OCI-LY3 (cell line): ENCODE data around the gene ABHD12.

ENCODE experiments used
- CTCF ChIP-seq: fragments of 200-600, 300-600 bp; sonication (generic); IDR thresholded peaks from 2 replicates; pipeline ENCODE4 v1.5.1; 2014; ENCODE audit warnings: antibody characterized with exemption, low read length, low read depth
- EZH2phosphoT487 ChIP-seq: fragments of 200-600 bp; shearing (Covaris generic); IDR thresholded peaks from 2 replicates; pipeline ENCODE4 v1.6.1; 2018; ENCODE audit warnings: antibody characterized with exemption, mixed run types, low read depth

DNA sequence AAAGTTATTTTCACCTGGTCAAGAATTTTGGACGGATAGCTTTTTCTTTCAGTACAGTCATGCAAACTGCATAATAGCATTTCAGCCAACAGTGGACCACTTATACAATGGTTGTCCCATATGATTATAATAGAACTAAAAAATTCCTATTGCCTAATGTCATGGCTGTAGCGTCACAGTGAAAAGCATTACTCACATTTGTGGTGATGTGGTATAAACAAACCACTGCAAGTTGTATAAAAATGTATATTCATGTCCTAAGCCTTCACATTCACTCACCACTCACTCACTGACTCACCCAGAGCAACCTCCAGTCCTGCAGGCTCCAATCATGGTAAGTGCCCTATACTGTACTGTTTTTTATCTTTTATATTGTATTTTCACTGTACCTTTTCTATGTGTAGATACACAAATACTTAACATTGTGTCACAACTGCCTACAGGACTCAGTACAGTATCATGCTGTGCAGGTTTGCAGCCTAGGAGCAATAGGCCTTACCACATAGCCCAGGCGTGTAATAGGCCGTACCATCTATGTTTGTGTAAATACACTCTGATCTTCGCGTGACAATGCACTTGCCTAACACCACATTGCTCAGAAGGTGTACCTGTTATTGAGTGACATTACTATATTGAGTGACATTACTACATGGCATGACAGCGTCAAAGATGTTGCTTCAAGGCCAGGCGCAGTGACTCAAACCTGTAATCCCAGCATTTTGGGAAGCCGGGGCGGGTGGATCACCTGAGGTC, 17.9 kb downstream of the ABHD12 start:
- TF ChIP-seq CTCF (no peak), EZH2phosphoT487 (no peak)
